ENCODE results near the gene SLC2A6. TPM values are rescaled to one million over a fixed set of nuclear protein-coding genes. Genes with fewer than 3 reads are reported as not detected.

The SLC2A6 gene
- total RNA-seq, 1 donor from 2014 or later: 8.4 TPM

GRCh38 chr9:133515240-133515610 is 36.3 kb upstream of the SLC2A6 start:
- H3K36me3 Mint-ChIP-seq (ENCODE audit: unreplicated experiment): no peaks in the 10 kb centered on the region
- H3K9me3 Mint-ChIP-seq (ENCODE audit: unreplicated experiment): no peaks in the 10 kb centered on the region
- TF ChIP-seq CTCF (IDR thresholded peaks at IDR 0.05): no peak
- no peak overlapping the region for H3K4me3 Mint-ChIP-seq (ENCODE audit: unreplicated experiment)
- H3K27ac Mint-ChIP-seq (ENCODE audit: unreplicated experiment): no peak overlapping the region
- peaks cover 22% of the 10 kb centered on the region for H3K4me1 Mint-ChIP-seq (ENCODE audit: unreplicated experiment)
- no peaks in the 10 kb centered on the region for H3K27me3 Mint-ChIP-seq (ENCODE audit: unreplicated experiment)
- DNase-seq (ENCODE audit: extremely low spot score, unreplicated experiment): no peak

GRCh38 chr9:133514460-133515239 is 35.8 kb upstream of the SLC2A6 start:
- no peak for TF ChIP-seq CTCF (IDR thresholded peaks at IDR 0.05)
- peaks cover 28% of the 10 kb centered on the region for H3K4me1 Mint-ChIP-seq (ENCODE audit: unreplicated experiment)
- H3K9me3 Mint-ChIP-seq (ENCODE audit: unreplicated experiment): no peaks in the 10 kb centered on the region
- no peak overlapping the region for H3K4me3 Mint-ChIP-seq (ENCODE audit: unreplicated experiment)
- peak overlapping the region; percentile 31 for H3K27ac Mint-ChIP-seq (ENCODE audit: unreplicated experiment)
- no peak for DNase-seq (ENCODE audit: extremely low spot score, unreplicated experiment)
- no peaks in the 10 kb centered on the region for H3K27me3 Mint-ChIP-seq (ENCODE audit: unreplicated experiment)
- H3K36me3 Mint-ChIP-seq (ENCODE audit: unreplicated experiment): no peaks in the 10 kb centered on the region

GRCh38 chr9:133513214-133514100 is 34.6 kb upstream of the SLC2A6 start:
- Mint-ChIP-seq H3K9me3 (ENCODE audit: unreplicated experiment) (no peaks in the 10 kb centered on the region), H3K4me3 (ENCODE audit: unreplicated experiment) (no peak overlapping the region), H3K36me3 (ENCODE audit: unreplicated experiment) (no peaks in the 10 kb centered on the region), H3K27ac (ENCODE audit: unreplicated experiment) (no peak overlapping the region), H3K4me1 (ENCODE audit: unreplicated experiment) (peaks cover 38% of the 10 kb centered on the region), H3K27me3 (ENCODE audit: unreplicated experiment) (no peaks in the 10 kb centered on the region)
- DNase-seq (ENCODE audit: extremely low spot score, unreplicated experiment): no peak
- no peak for TF ChIP-seq CTCF (IDR thresholded peaks at IDR 0.05)

GRCh38 chr9:133512253-133513213 is 33.6 kb upstream of the SLC2A6 start:
- Mint-ChIP-seq H3K27me3 (ENCODE audit: unreplicated experiment) (no peaks in the 10 kb centered on the region), H3K4me3 (ENCODE audit: unreplicated experiment) (no peak overlapping the region), H3K27ac (ENCODE audit: unreplicated experiment) (no peak overlapping the region), H3K9me3 (ENCODE audit: unreplicated experiment) (no peaks in the 10 kb centered on the region), H3K4me1 (ENCODE audit: unreplicated experiment) (peaks cover 42% of the 10 kb centered on the region), H3K36me3 (ENCODE audit: unreplicated experiment) (no peaks in the 10 kb centered on the region)
- no peak for DNase-seq (ENCODE audit: extremely low spot score, unreplicated experiment)
- TF ChIP-seq CTCF (IDR thresholded peaks at IDR 0.05): no peak

Data from osteocyte (in vitro differentiated cells).